Measurements from ENCODE around the gene DACH2. TPM values are rescaled to one million over a fixed set of nuclear protein-coding genes. Genes with fewer than 3 reads are reported as not detected.

DACH2 gene
- not detected for total RNA-seq
- long read RNA-seq = 0 reads

DNA sequence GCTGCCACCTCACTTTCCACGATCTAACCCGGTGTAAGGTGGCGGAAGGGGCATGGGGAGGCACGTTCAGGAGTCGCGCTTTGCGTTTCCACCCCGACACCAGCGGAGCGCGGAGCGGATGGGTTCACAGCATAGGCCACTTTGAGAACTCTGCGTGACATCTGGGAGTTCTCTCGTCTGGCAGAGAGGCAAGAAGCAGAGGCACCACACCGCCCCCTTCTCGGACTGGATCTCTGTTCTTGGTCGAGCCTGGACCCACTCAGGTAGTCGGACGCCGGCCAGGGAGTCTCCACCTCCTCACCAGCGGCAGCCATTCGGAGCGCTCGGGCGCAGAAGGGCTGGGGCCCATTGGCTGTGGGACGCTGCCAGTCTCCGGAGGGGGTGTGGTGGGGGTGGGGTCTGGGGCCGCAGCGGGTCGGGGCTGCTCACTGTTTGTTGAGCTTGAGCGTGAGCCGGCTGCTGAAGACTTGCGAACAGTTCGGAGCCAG is at the start of gene DACH2:
Gene DACH2 (plus strand): TSS at position 428 of the 488 bp plus-strand sequence.
- peaks cover 43% of the 10 kb centered on the region for H3K27me3 ChIP-seq (ENCODE audit: low read depth)
- H3K36me3 ChIP-seq = no peaks in the 10 kb centered on the region
- TF ChIP-seq, protein P1, sequence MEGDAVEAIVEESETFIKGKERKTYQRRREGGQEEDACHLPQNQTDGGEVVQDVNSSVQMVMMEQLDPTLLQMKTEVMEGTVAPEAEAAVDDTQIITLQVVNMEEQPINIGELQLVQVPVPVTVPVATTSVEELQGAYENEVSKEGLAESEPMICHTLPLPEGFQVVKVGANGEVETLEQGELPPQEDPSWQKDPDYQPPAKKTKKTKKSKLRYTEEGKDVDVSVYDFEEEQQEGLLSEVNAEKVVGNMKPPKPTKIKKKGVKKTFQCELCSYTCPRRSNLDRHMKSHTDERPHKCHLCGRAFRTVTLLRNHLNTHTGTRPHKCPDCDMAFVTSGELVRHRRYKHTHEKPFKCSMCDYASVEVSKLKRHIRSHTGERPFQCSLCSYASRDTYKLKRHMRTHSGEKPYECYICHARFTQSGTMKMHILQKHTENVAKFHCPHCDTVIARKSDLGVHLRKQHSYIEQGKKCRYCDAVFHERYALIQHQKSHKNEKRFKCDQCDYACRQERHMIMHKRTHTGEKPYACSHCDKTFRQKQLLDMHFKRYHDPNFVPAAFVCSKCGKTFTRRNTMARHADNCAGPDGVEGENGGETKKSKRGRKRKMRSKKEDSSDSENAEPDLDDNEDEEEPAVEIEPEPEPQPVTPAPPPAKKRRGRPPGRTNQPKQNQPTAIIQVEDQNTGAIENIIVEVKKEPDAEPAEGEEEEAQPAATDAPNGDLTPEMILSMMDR (IDR thresholded peaks at IDR 0.05; ENCODE audit: borderline replicate concordance) = no peak
- peaks cover 7% of the 10 kb centered on the region for H3K4me1 ChIP-seq
- peak within 1 kb of the TSS; percentile 61 for H3K4me3 ChIP-seq
- intact Hi-C loops (cut with micrococcal nuclease) = no loop called here
- peak; percentile 64 for DNase-seq
- H3K27ac ChIP-seq (replicated peaks) = no peak within 1 kb of the TSS
- H3K9me3 ChIP-seq (replicated peaks) = no peaks in the 10 kb centered on the region

DNA sequence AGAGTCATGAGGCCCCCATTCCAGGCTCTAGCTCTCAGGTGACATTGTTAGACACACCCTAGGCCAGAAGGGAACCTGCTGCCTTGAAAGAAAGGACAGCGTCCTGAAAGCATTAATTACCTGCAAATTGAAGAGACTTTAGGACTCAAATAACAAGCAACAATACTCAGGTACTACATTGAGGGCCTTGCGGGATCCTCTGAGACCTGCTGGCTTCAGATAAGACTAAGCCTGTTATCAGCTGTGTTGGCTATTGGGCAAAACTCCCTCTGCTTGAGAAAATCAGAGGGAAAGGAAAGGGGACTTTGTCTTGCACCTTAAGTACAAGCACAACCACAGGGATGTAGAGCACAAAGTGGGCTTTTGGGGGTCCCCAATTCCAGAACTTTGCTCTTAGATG is 45.9 kb upstream of the DACH2 start:
- no peaks in the 10 kb centered on the region for H3K36me3 ChIP-seq
- H3K4me1 ChIP-seq = no peaks in the 10 kb centered on the region
- TF ChIP-seq, protein P1 (IDR thresholded peaks at IDR 0.05; ENCODE audit: borderline replicate concordance) = no peak
- H3K4me3 ChIP-seq = no peak overlapping the region
- H3K27ac ChIP-seq (replicated peaks) = no peak overlapping the region
- intact Hi-C loops (cut with micrococcal nuclease) = no loop called here
- no peak for DNase-seq
- H3K9me3 ChIP-seq (replicated peaks) = no peaks in the 10 kb centered on the region
- no peaks in the 10 kb centered on the region for H3K27me3 ChIP-seq (ENCODE audit: low read depth)

DNA sequence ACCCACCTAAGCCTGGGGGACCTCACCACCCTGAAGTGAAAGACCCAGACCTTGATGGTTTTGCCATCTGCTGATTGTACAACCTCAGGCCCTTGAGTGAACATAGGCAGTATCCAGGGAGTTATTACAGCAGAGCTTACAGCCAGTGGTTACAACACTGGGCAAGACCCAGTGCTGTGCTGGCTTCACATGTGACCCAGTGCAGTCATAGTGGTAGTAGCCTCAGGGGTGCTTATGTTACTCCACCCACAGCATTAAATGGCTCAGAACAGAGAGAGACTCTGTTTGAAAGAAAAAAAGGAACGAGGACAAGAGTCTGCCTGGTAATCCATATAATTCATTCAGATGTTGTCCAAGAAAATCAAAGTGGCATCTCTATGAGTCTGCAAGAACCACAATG is 45.2 kb upstream of the DACH2 start:
- no peaks in the 10 kb centered on the region for H3K36me3 ChIP-seq
- intact Hi-C loops (cut with micrococcal nuclease) = no loop called here
- TF ChIP-seq, protein P1 (IDR thresholded peaks at IDR 0.05; ENCODE audit: borderline replicate concordance) = no peak
- no peak overlapping the region for H3K4me3 ChIP-seq
- no peak overlapping the region for H3K27ac ChIP-seq (replicated peaks)
- H3K9me3 ChIP-seq (replicated peaks) = no peaks in the 10 kb centered on the region
- H3K27me3 ChIP-seq (ENCODE audit: low read depth) = no peaks in the 10 kb centered on the region
- no peaks in the 10 kb centered on the region for H3K4me1 ChIP-seq
- no peak for DNase-seq

DNA sequence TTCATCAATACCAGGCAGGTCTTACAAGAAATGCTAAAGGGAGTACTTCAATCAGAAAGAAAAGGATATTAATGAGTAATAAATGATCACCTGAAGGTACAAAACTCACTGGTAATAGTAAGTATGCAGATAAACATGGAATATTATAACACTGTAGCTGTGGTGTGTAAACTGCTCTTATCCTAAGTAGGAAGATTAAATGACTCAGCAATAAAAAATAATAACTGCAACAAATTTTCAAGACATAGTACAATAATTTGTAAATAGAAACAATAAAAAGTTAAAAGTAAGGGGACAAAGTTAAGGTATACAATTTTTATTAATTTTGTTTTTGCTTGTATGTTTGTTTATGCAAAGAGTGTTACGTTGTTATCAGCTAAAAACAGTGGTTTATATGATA is 43.7 kb upstream of the DACH2 start:
- Histone ChIP-seq H3K4me1 (no peaks in the 10 kb centered on the region), H3K27ac (replicated peaks) (no peak overlapping the region), H3K4me3 (no peak overlapping the region), H3K36me3 (no peaks in the 10 kb centered on the region), H3K27me3 (ENCODE audit: low read depth) (no peaks in the 10 kb centered on the region), H3K9me3 (replicated peaks) (no peaks in the 10 kb centered on the region)
- intact Hi-C loops (cut with micrococcal nuclease) = no loop called here
- TF ChIP-seq, protein P1 (IDR thresholded peaks at IDR 0.05; ENCODE audit: borderline replicate concordance) = no peak
- DNase-seq = no peak

DNA sequence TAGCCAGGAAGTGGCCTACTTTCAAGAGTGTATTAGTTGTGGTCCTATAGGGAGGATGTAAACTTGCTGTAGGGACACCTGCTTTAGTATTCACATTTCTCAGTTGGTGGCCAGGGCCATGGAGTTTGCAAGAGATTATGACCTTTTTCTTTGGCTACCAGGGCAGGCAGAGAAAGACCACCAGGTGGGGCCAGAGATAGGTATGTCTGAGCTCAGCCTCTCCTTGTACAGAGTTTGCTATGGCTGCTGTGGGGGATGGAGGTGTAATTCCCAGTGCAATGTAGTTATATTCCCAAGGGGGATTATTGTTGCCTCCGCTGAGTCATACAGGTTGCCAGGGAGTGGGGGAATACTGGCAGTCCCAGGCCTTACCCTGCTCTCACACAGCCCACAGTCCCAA is 26.3 kb upstream of the DACH2 start:
- intact Hi-C loops (cut with micrococcal nuclease) = no loop called here
- TF ChIP-seq, protein P1 (IDR thresholded peaks at IDR 0.05; ENCODE audit: borderline replicate concordance) = no peak

More for the DNA sequence above, 26.3 kb upstream of the DACH2 start:
- H3K27me3 ChIP-seq (ENCODE audit: low read depth) = no peaks in the 10 kb centered on the region
- no peak overlapping the region for H3K27ac ChIP-seq (replicated peaks)
- peaks cover 6% of the 10 kb centered on the region for H3K9me3 ChIP-seq (replicated peaks)
- H3K36me3 ChIP-seq = no peaks in the 10 kb centered on the region
- no peak for DNase-seq
- H3K4me3 ChIP-seq = no peak overlapping the region
- no peaks in the 10 kb centered on the region for H3K4me1 ChIP-seq

All from left ventricle myocardium inferior (tissue), 1 donor.